Mesenchymal stem cell (in vitro differentiated cells and primary cell): Measurements from ENCODE around the gene LANCL1.

Experiments used
- DNase-seq: peaks from one replicate; pipeline ENCODE4 v3.0.0-alpha.2; 2013
- H2AFZ ChIP-seq: one replicate; pipeline ENCODE4 v1.6.1; 2013; ENCODE audit warnings: low read depth, mild to moderate bottlenecking, control low read depth, inconsistent platforms, low read length, moderate library complexity
- H2AK5ac ChIP-seq: 2 replicates; pipeline ENCODE4 v1.6.1; 2013; ENCODE audit warnings: low read length, moderate library complexity, mild to moderate bottlenecking, inconsistent platforms; ENCODE audit not compliant: severe bottlenecking
- H2BK120ac ChIP-seq: one replicate; pipeline ENCODE4 v1.6.1; 2013; ENCODE audit warnings: low read depth, mild to moderate bottlenecking, inconsistent platforms, low read length, moderate library complexity
- H2BK12ac ChIP-seq, 2 experiments: one replicate each; pipeline ENCODE4 v1.6.1; 2013; ENCODE audit warnings: inconsistent platforms in 2 of 2, low read length in 2 of 2, mild to moderate bottlenecking in 2 of 2, moderate library complexity in 2 of 2, control low read depth in 1 of 2
- H2BK15ac ChIP-seq: one replicate; pipeline ENCODE4 v1.6.1; 2013; ENCODE audit warnings: mild to moderate bottlenecking, low read depth, inconsistent platforms; ENCODE audit not compliant: poor library complexity, severe bottlenecking
- H2BK5ac ChIP-seq: 2 replicates; pipeline ENCODE4 v1.6.1; 2013; ENCODE audit warnings: low read depth, mild to moderate bottlenecking, low read length, control low read depth, inconsistent platforms; ENCODE audit not compliant: poor library complexity, severe bottlenecking
- H3K14ac ChIP-seq, 2 experiments: one replicate each; pipeline ENCODE4 v1.6.1; 2013; ENCODE audit warnings: inconsistent platforms in 2 of 2, low read length in 2 of 2, control low read depth in 1 of 2, mild to moderate bottlenecking in 1 of 2, moderate library complexity in 1 of 2
- H3K18ac ChIP-seq, 2 experiments: one replicate each; pipeline ENCODE4 v1.6.1; 2013; ENCODE audit warnings: inconsistent platforms in 2 of 2, low read length in 2 of 2, control low read depth in 1 of 2, low read depth in 1 of 2, mild to moderate bottlenecking in 1 of 2
- H3K23ac ChIP-seq, 2 experiments: one replicate each; pipeline ENCODE4 v1.6.1; 2013; ENCODE audit warnings: inconsistent platforms in 2 of 2, low read length in 2 of 2, mild to moderate bottlenecking in 2 of 2, moderate library complexity in 2 of 2, control low read depth in 1 of 2
- H3K27ac ChIP-seq: 2 replicates; pipeline ENCODE4 v1.5.1; 2013; ENCODE audit warnings: mild to moderate bottlenecking, moderate library complexity, low read length, control low read depth, inconsistent platforms; ENCODE audit not compliant: poor library complexity, severe bottlenecking
- H3K27me3 ChIP-seq, 2 experiments: 2 replicates each; pipeline versions ENCODE4 v1.6.1 to v1.7.0; 2013; ENCODE audit warnings: low read length in 2 of 2, mild to moderate bottlenecking in 2 of 2, moderate library complexity in 2 of 2, control low read depth in 1 of 2, inconsistent platforms in 1 of 2; ENCODE audit not compliant: control insufficient read depth in 1 of 2, insufficient read depth in 1 of 2
- H3K36me3 ChIP-seq, 2 experiments: 2 replicates each; pipeline versions ENCODE4 v1.6.1 to v1.7.0; 2013; ENCODE audit warnings: low read length in 2 of 2, control low read depth in 1 of 2, inconsistent platforms in 1 of 2, low read depth in 1 of 2, mild to moderate bottlenecking in 1 of 2; ENCODE audit not compliant: insufficient read depth in 2 of 2, control insufficient read depth in 1 of 2
- H3K4ac ChIP-seq, 2 experiments: one replicate each; pipeline ENCODE4 v1.6.1; 2013; ENCODE audit warnings: inconsistent platforms in 2 of 2, low read length in 2 of 2, mild to moderate bottlenecking in 2 of 2, moderate library complexity in 2 of 2, control low read depth in 1 of 2, low read depth in 1 of 2
- H3K4me1 ChIP-seq: 2 replicates; pipeline ENCODE4 v1.6.1; 2013; ENCODE audit warnings: low read depth, low read length, control low read depth; ENCODE audit not compliant: control insufficient read depth, insufficient read depth
- H3K4me2 ChIP-seq: 2 replicates; pipeline ENCODE4 v1.6.1; 2013; ENCODE audit warnings: low read length, mild to moderate bottlenecking, inconsistent platforms; ENCODE audit not compliant: poor library complexity, severe bottlenecking
- H3K4me3 ChIP-seq, 2 experiments: 2 replicates each; pipeline versions ENCODE4 v1.5.1 to v1.7.0; 2013; ENCODE audit warnings: low read length in 2 of 2, mild to moderate bottlenecking in 2 of 2, control low read depth in 1 of 2, low read depth in 1 of 2; ENCODE audit not compliant: insufficient read depth in 1 of 2
- H3K79me1 ChIP-seq: replicated peaks from 2 replicates; pipeline ENCODE4 v1.6.1; 2013; ENCODE audit warnings: mild to moderate bottlenecking, control low read depth, low read length, inconsistent platforms; ENCODE audit not compliant: poor library complexity, severe bottlenecking
- H3K9ac ChIP-seq: 2 replicates; pipeline ENCODE4 v1.7.0; 2013; ENCODE audit warnings: mild to moderate bottlenecking, low read length, moderate library complexity
- H3K9me3 ChIP-seq: 2 replicates; pipeline ENCODE4 v1.7.0; 2013; ENCODE audit warnings: mild to moderate bottlenecking, low read length; ENCODE audit not compliant: control insufficient read depth
- H4K8ac ChIP-seq: one replicate; pipeline ENCODE4 v1.6.1; 2013; ENCODE audit warnings: inconsistent platforms, mild to moderate bottlenecking, low read length, moderate library complexity
- H4K91ac ChIP-seq: one replicate; pipeline ENCODE4 v1.6.1; 2013; ENCODE audit warnings: mild to moderate bottlenecking, low read length, inconsistent platforms
- WGBS: methylation state at CpG from one replicate; pipeline ENCODE4 v1.1.7; 2013; ENCODE audit warnings: mixed read lengths; 5-methylcytosine and 5-hydroxymethylcytosine counted together

The LANCL1 gene

DNA sequence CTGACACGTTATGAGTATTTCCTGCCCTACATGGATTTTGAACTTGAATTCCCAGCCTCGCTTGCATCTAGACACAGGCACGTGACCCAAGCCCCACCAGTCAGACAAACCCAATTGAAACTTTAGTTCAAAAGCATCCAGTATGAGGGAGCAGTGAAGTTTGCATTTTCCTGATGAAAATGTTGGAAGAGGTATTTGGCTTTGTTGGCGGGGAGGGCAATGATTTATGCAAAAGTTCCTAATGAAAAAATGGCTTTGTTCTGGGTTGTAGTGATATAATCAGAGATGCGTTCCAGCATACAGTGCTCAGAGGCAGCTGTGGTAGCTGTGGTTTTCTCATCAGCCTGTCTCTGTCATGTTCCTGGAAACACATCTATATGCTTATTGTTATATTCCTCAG is 43.0 kb upstream of the LANCL1 start:
- no peak overlapping the region for H2BK15ac ChIP-seq
- H3K27me3 ChIP-seq = no peaks in the 10 kb centered on the region
- H2AFZ ChIP-seq = no peak overlapping the region
- peak overlapping the region in 1 of 2 experiments; percentile 26 for H3K4ac ChIP-seq
- WGBS = 92% methylated on average over 4 of the region's 5 CpGs
- H3K23ac ChIP-seq = no peak overlapping the region
- no peak overlapping the region for H3K4me3 ChIP-seq
- H2BK5ac ChIP-seq = no peak overlapping the region
- H3K9me3 ChIP-seq = no peaks in the 10 kb centered on the region
- peaks cover 2% of the 10 kb centered on the region for H3K79me1 ChIP-seq
- H3K27ac ChIP-seq = no peak overlapping the region
- H4K8ac ChIP-seq = no peak overlapping the region
- H3K4me1 ChIP-seq = no peaks in the 10 kb centered on the region
- H2BK120ac ChIP-seq = no peak overlapping the region
- no peak overlapping the region for H4K91ac ChIP-seq
- no peak for DNase-seq
- H3K36me3 ChIP-seq = no peaks in the 10 kb centered on the region
- no peak overlapping the region for H3K14ac ChIP-seq
- no peak overlapping the region for H3K9ac ChIP-seq
- no peak overlapping the region for H3K4me2 ChIP-seq
- H2AK5ac ChIP-seq = no peak overlapping the region
- no peak overlapping the region for H2BK12ac ChIP-seq
- no peak overlapping the region for H3K18ac ChIP-seq

GRCh38 chr2:210517264-210517663 is 40.7 kb upstream of the LANCL1 start:
- peaks cover 4% of the 10 kb centered on the region for H3K9me3 ChIP-seq
- no peak overlapping the region for H2BK12ac ChIP-seq
- H2AK5ac ChIP-seq = no peak overlapping the region
- no peak overlapping the region for H2BK120ac ChIP-seq
- H3K79me1 ChIP-seq = peaks cover 2% of the 10 kb centered on the region
- no peak overlapping the region for H4K91ac ChIP-seq
- H3K4me2 ChIP-seq = no peak overlapping the region
- H3K9ac ChIP-seq = no peak overlapping the region
- 99% methylated on average over 4 of the region's 4 CpGs for WGBS
- H3K14ac ChIP-seq = no peak overlapping the region
- no peaks in the 10 kb centered on the region for H3K4me1 ChIP-seq
- no peak overlapping the region for H2BK5ac ChIP-seq
- no peak overlapping the region for H2AFZ ChIP-seq
- no peak overlapping the region for H2BK15ac ChIP-seq
- DNase-seq = no peak
- no peaks in the 10 kb centered on the region for H3K36me3 ChIP-seq
- H3K18ac ChIP-seq = no peak overlapping the region
- no peaks in the 10 kb centered on the region for H3K27me3 ChIP-seq
- H3K23ac ChIP-seq = no peak overlapping the region
- H4K8ac ChIP-seq = no peak overlapping the region
- no peak overlapping the region for H3K4ac ChIP-seq
- H3K27ac ChIP-seq = no peak overlapping the region
- H3K4me3 ChIP-seq = no peak overlapping the region

- H4K8ac ChIP-seq = no peak overlapping the region
- H4K91ac ChIP-seq = no peak overlapping the region
- H3K4me1 ChIP-seq = no peaks in the 10 kb centered on the region
- H3K27me3 ChIP-seq = no peaks in the 10 kb centered on the region
- no peaks in the 10 kb centered on the region for H3K36me3 ChIP-seq
- no peak overlapping the region for H3K18ac ChIP-seq
- H3K4ac ChIP-seq = no peak overlapping the region
- H2BK5ac ChIP-seq = no peak overlapping the region
- peaks cover 2% of the 10 kb centered on the region for H3K79me1 ChIP-seq
- H3K14ac ChIP-seq = no peak overlapping the region
- H3K4me2 ChIP-seq = no peak overlapping the region
- H2BK12ac ChIP-seq = no peak overlapping the region
- H2AFZ ChIP-seq = no peak overlapping the region
- WGBS = 71% methylated on average over 2 of the region's 2 CpGs
- no peak overlapping the region for H2BK120ac ChIP-seq
- no peak overlapping the region for H3K4me3 ChIP-seq
- DNase-seq = no peak
- no peak overlapping the region for H3K27ac ChIP-seq
- no peak overlapping the region for H3K9ac ChIP-seq
- H2AK5ac ChIP-seq = no peak overlapping the region
- H2BK15ac ChIP-seq = no peak overlapping the region
- no peak overlapping the region for H3K23ac ChIP-seq
- H3K9me3 ChIP-seq = peaks cover 4% of the 10 kb centered on the region
These were observed 39.4 kb upstream of the LANCL1 start for GRCh38 chr2:210515911-210516310.

GRCh38 chr2:210503725-210504191 is 27.2 kb upstream of the LANCL1 start:
- Histone ChIP-seq H3K4me2 (no peak overlapping the region), H3K4me1 (no peaks in the 10 kb centered on the region), H3K27me3 (no peaks in the 10 kb centered on the region), H4K91ac (no peak overlapping the region), H2AK5ac (no peak overlapping the region), H3K4me3 (no peak overlapping the region), H2BK5ac (no peak overlapping the region), H3K9me3 (no peaks in the 10 kb centered on the region), H3K27ac (no peak overlapping the region), H2BK15ac (no peak overlapping the region), H2AFZ (no peak overlapping the region), H3K9ac (no peak overlapping the region), H3K14ac (no peak overlapping the region), H3K79me1 (peaks cover 10% of the 10 kb centered on the region), H2BK120ac (no peak overlapping the region), H4K8ac (no peak overlapping the region), H2BK12ac (no peak overlapping the region), H3K23ac (no peak overlapping the region), H3K4ac (no peak overlapping the region), H3K18ac (no peak overlapping the region), H3K36me3 (peaks cover 0 to 3% of the 10 kb centered on the region in 2 experiments)
- no peak for DNase-seq
- WGBS = 87% methylated on average over 5 of the region's 5 CpGs
